SK-N-MC (cell line): ENCODE results near the gene ULK3.

Source experiments
- EZH2 ChIP-seq: fragments of 200-600 bp; sonication (generic); IDR thresholded peaks from one replicate; pipeline ENCODE4 v1.6.1; 2017; ENCODE audit warnings: antibody characterized with exemption
- FOXP2 ChIP-seq: optimal IDR thresholded peaks from 2 replicates; pipeline ENCODE3; 2011; ENCODE audit warnings: mild to moderate bottlenecking, moderate library complexity; ENCODE audit not compliant: insufficient read depth; ENCODE audit errors: extremely low read length, control extremely low read depth
- POLR2AphosphoS5 ChIP-seq: IDR thresholded peaks from 2 replicates; pipeline ENCODE4 v1.6.1; 2012; ENCODE audit warnings: mild to moderate bottlenecking, low read depth, low read length, borderline replicate concordance

- TF ChIP-seq POLR2AphosphoS5, result no peak
- TF ChIP-seq EZH2, result no peak
- no peak for TF ChIP-seq FOXP2
Observed at GRCh38 chr15:74838746-74839525, 4.0 kb downstream of the ULK3 start.
